HL-60 (cell line): Measurements from ENCODE around the gene AKAP13.

Source experiments
- DNase-seq, 2 experiments: peaks; one replicate each; pipeline ENCODE4 v3.0.0-alpha.2; 2010 to 2020; ENCODE audit warnings: low read depth in 1 of 2, low spot score in 1 of 2
- H3K27ac ChIP-seq: fragments of 250-450 bp; sonication (Bioruptor Pico); replicated peaks from 2 replicates; pipeline ENCODE4 v1.5.1; 2020; ENCODE audit warnings: mild to moderate bottlenecking, moderate library complexity
- H3K27me3 ChIP-seq: fragments of 250-450 bp; sonication (Bioruptor Pico); 2 replicates; pipeline ENCODE4 v1.5.1; 2021; ENCODE audit warnings: mild to moderate bottlenecking, moderate library complexity; ENCODE audit not compliant: insufficient read depth, poor library complexity, severe bottlenecking
- H3K4me3 ChIP-seq: replicated peaks from 2 replicates; pipeline ENCODE4 v1.5.1; 2011; ENCODE audit warnings: mild to moderate bottlenecking, control low read depth, low read length; ENCODE audit not compliant: insufficient read depth
- CTCF ChIP-seq: IDR thresholded peaks from one replicate; pipeline ENCODE4 v1.5.1; 2011; ENCODE audit warnings: low read length, control low read depth, inconsistent platforms; ENCODE audit not compliant: insufficient read depth
- GABPA ChIP-seq: IDR thresholded peaks from 2 replicates; pipeline ENCODE4 v1.6.1; 2012; ENCODE audit warnings: low read depth
- POLR2AphosphoS5 ChIP-seq: IDR thresholded peaks from 2 replicates; pipeline ENCODE4 v1.6.1; 2012; ENCODE audit warnings: low read depth
- REST ChIP-seq: IDR thresholded peaks from 2 replicates; pipeline ENCODE4 v1.6.1; 2012; ENCODE audit warnings: low read depth; ENCODE audit not compliant: insufficient replicate concordance
- SPI1 ChIP-seq: IDR thresholded peaks from 2 replicates; pipeline ENCODE4 v1.6.1; 2012; ENCODE audit warnings: low read depth, mild to moderate bottlenecking, borderline replicate concordance

Gene AKAP13

DNA sequence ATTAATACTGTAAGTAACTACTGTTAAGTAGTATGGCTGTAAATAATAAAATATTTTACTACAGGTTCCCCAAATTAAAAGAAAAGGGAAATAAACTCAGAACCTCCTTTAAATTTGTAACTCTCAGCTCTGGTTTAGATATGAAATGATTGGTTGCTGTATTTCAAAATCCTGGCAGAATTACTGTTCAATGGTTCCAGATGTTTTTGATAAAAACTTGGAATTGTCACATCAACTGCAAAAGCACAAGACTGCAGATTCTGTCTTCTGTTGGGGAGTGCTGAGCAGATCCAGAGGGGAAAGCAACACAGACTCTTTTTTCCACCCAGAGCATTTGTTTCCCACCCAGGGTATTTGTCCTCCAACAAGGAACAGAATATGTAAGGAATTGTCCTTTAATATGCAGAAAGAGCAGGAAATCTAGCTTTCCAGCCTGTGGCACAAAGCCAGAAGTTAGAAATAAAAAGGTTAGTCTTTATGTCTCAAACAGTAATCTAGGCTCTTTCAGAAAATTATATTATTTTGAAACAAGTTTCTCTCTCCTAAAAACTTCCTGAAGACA lies 236.2 kb downstream of the AKAP13 start:
- DNase-seq: no peak
- Histone ChIP-seq H3K4me3 (no peak overlapping the region), H3K27ac (no peak overlapping the region), H3K27me3 (no peaks in the 10 kb centered on the region)
- TF ChIP-seq POLR2AphosphoS5 (no peak), REST (no peak), GABPA (no peak), CTCF (no peak), SPI1 (no peak)

DNA sequence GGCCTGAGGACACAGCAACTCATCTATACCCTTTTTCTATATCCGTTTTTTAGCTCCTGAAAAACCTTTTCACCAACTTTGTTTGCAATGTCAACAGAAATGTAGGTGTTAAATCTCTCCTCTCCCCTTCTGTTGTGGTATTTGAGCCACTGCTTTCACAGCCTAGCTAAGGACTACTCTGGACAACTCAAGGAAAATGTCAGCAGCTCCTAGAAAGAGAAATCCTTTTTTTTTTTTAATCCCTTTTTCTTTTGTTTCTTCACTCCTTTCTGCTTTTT lies 237.8 kb downstream of the AKAP13 start:
- no peak for TF ChIP-seq SPI1
- no peak overlapping the region for H3K27ac ChIP-seq
- no peaks in the 10 kb centered on the region for H3K27me3 ChIP-seq
- no peak for DNase-seq
- no peak overlapping the region for H3K4me3 ChIP-seq

DNA sequence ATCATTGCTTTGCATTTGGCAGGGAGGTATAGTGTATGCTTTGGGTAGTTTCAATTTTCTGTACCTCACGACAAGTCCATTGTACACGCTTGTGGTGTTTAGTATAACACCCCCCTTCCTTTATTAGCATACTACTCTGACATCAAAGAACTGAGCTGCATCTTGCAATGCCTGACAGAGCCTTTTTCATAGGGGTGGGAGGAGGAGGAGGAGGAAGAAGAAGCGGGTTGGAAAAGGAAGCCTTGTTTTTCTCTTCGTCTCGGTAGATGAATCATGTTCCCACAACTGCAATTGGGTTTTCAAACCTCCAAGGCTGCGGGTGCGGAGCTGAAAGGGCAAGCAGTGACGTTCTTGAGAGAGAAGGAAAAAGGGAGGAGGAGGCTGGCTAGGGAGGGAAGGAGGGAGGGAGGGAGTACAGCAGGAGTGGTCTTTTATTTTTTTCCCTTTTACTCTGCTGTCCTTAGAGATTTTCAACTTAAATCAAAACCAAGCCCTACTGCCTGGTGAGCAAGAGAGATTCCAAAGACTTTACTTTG lies 238.6 kb downstream of the AKAP13 start:
- no peak overlapping the region for H3K27ac ChIP-seq
- TF ChIP-seq POLR2AphosphoS5: no peak
- TF ChIP-seq REST: no peak
- no peak for TF ChIP-seq CTCF
- no peak for TF ChIP-seq SPI1
- no peaks in the 10 kb centered on the region for H3K27me3 ChIP-seq
- H3K4me3 ChIP-seq: no peak overlapping the region
- DNase-seq: peak; percentile 36 to 63

DNA sequence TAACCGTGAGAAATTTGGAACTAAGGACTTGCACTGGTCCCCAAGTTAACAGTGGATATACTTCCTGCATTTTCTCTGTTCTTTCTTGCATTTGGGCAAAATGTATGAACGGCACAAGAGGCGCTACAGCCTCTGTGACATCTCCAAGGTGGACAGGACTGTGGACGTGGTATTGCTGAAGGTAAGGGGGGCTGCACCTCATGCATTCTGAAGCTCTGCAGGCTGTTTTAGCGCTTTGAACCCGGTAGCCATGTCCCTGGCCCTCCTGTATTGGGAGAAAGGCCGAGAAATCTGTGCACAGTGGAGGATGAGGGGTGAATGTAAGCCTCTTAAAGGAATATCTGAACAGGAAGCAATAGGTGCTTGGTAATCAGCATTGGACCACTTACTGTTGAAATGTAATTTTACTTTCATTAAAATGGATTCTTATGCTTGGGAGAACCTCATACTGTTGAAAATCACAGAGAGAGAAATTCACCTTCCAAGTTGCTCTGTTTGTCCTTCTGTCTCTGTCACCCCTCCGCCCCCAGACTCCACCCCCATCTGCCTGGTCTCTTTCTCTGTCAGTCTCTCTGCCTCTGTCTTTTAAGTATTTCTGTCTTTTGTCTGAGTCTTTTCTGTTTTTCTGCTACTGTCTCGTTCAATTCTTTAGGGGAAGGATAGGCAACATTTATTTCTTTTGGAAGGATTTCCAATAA lies 239.7 kb downstream of the AKAP13 start:
- H3K4me3 ChIP-seq: no peak overlapping the region
- no peaks in the 10 kb centered on the region for H3K27me3 ChIP-seq
- H3K27ac ChIP-seq: no peak overlapping the region
- TF ChIP-seq REST (no peak), SPI1 (no peak), GABPA (no peak), CTCF (no peak), POLR2AphosphoS5 (no peak)
- no peak for DNase-seq
